Type B pancreatic cell (in vitro differentiated cells): ENCODE measurements around the gene NKIRAS1. TPM values are rescaled to one million over a fixed set of nuclear protein-coding genes. Genes with fewer than 3 reads are reported as not detected.
"Not testable (repeated sequence)": the region's sequence is repeated elsewhere in the genome, so short reads cannot be mapped to it uniquely, and the experiment has no call there.

Experiments used
- DNase-seq: peaks from one replicate; pipeline ENCODE4 v3.0.0; 2021; ENCODE audit warnings: mixed read lengths; ENCODE audit not compliant: unreplicated experiment; ENCODE audit errors: extremely low spot score
- H3K27ac Mint-ChIP-seq: 2 replicates; pipeline ENCODE4 v1.8.0; 2021; ENCODE audit warnings: mild to moderate bottlenecking, mixed read lengths
- H3K27me3 Mint-ChIP-seq: 2 replicates; pipeline ENCODE4 v1.8.0; 2021; ENCODE audit warnings: mixed read lengths
- H3K36me3 Mint-ChIP-seq: 2 replicates; pipeline ENCODE4 v1.8.0; 2021; ENCODE audit warnings: mixed read lengths
- H3K4me1 Mint-ChIP-seq: one replicate; pipeline ENCODE4 v1.8.0; 2021; ENCODE audit warnings: mixed read lengths; ENCODE audit not compliant: unreplicated experiment
- H3K4me3 Mint-ChIP-seq: 2 replicates; pipeline ENCODE4 v1.8.0; 2021; ENCODE audit warnings: mild to moderate bottlenecking, mixed read lengths
- H3K9me3 Mint-ChIP-seq: 2 replicates; pipeline ENCODE4 v1.8.0; 2021; ENCODE audit warnings: mixed read lengths
- CTCF ChIP-seq: fragments of 200-600 bp; sonication (generic); conservative IDR thresholded peaks from 2 replicates; pipeline ENCODE4 v1.5.0; 2021; ENCODE audit warnings: antibody characterized with exemption, mild to moderate bottlenecking
- total RNA-seq: library from RNA; stranded (reverse); gene quantifications from 2 replicates; pipeline ENCODE4 v1.2.1, GENCODE V29; 2021; ENCODE audit warnings: low replicate concordance

NKIRAS1 gene
- total RNA-seq, 1 donor from 2014 or later = 10.8 TPM

- H3K4me1 Mint-ChIP-seq = peaks cover 30% of the 10 kb centered on the region
- no peaks in the 10 kb centered on the region for H3K27me3 Mint-ChIP-seq
- TF ChIP-seq CTCF = no peak
- peaks cover 29% of the 10 kb centered on the region for H3K36me3 Mint-ChIP-seq
- H3K9me3 Mint-ChIP-seq = no peaks in the 10 kb centered on the region
- no peak overlapping the region for H3K27ac Mint-ChIP-seq
- DNase-seq = no peak
- H3K4me3 Mint-ChIP-seq = peak overlapping the region; percentile 76
These were observed 2.7 kb downstream of the NKIRAS1 start for GRCh38 chr3:23913873-23914743.

GRCh38 chr3:23913182-23913581 lies 3.6 kb downstream of the NKIRAS1 start:
- H3K9me3 Mint-ChIP-seq = no peaks in the 10 kb centered on the region
- no peaks in the 10 kb centered on the region for H3K27me3 Mint-ChIP-seq
- H3K36me3 Mint-ChIP-seq = peaks cover 20% of the 10 kb centered on the region
- TF ChIP-seq CTCF = no peak
- H3K27ac Mint-ChIP-seq = no peak overlapping the region
- no peak for DNase-seq
- peaks cover 21% of the 10 kb centered on the region for H3K4me1 Mint-ChIP-seq
- H3K4me3 Mint-ChIP-seq = no peak overlapping the region

- not testable (repeated sequence) for H3K9me3 Mint-ChIP-seq, DNase-seq, H3K27me3 Mint-ChIP-seq, H3K4me3 Mint-ChIP-seq, H3K27ac Mint-ChIP-seq
- peaks cover 12% of the 10 kb centered on the region for H3K36me3 Mint-ChIP-seq
- peaks cover 20% of the 10 kb centered on the region for H3K4me1 Mint-ChIP-seq
These were observed 4.5 kb downstream of the NKIRAS1 start for GRCh38 chr3:23912335-23912734.

- H3K9me3 Mint-ChIP-seq = no peaks in the 10 kb centered on the region
- TF ChIP-seq CTCF = no peak
These were observed 5.4 kb downstream of the NKIRAS1 start for GRCh38 chr3:23911397-23911796.

GRCh38 chr3:23909341-23909740 lies 7.4 kb downstream of the NKIRAS1 start:
- no peak overlapping the region for H3K27ac Mint-ChIP-seq
- H3K36me3 Mint-ChIP-seq = peaks cover 28% of the 10 kb centered on the region
- no peaks in the 10 kb centered on the region for H3K9me3 Mint-ChIP-seq
- H3K27me3 Mint-ChIP-seq = no peaks in the 10 kb centered on the region
- no peak for DNase-seq
- H3K4me3 Mint-ChIP-seq = no peak overlapping the region
- H3K4me1 Mint-ChIP-seq = peaks cover 7% of the 10 kb centered on the region
- no peak for TF ChIP-seq CTCF

More at GRCh38 chr3:23911397-23911796, 5.4 kb downstream of the NKIRAS1 start:
- Mint-ChIP-seq H3K4me1 (peaks cover 20% of the 10 kb centered on the region), H3K36me3 (peaks cover 10% of the 10 kb centered on the region), H3K27ac (no peak overlapping the region), H3K27me3 (no peaks in the 10 kb centered on the region), H3K4me3 (no peak overlapping the region)
- DNase-seq = no peak

GRCh38 chr3:23904545-23904944 lies 12.2 kb downstream of the NKIRAS1 start:
- DNase-seq = no peak

More at GRCh38 chr3:23904545-23904944, 12.2 kb downstream of the NKIRAS1 start:
- Mint-ChIP-seq H3K4me1 (no peaks in the 10 kb centered on the region), H3K4me3 (no peak overlapping the region), H3K9me3 (peaks cover 5% of the 10 kb centered on the region), H3K27me3 (no peaks in the 10 kb centered on the region), H3K36me3 (peaks cover 48% of the 10 kb centered on the region), H3K27ac (no peak overlapping the region)
- no peak for TF ChIP-seq CTCF
